GM18907 (cell line): ENCODE results near the gene KCNN3.

Experiments used
- ATAC-seq: cut with Tn5 transposase; IDR thresholded peaks from one replicate; pipeline ENCODE4 v1.9.1; 2021; ENCODE audit warnings: mild to moderate bottlenecking, moderate library complexity; ENCODE audit not compliant: unreplicated experiment

Gene KCNN3

GRCh38 chr1:154797175-154797574 is 72.9 kb downstream of the KCNN3 start:
- ATAC-seq = no peak

GRCh38 chr1:154796303-154796892 is 73.7 kb downstream of the KCNN3 start:
- ATAC-seq = no peak

GRCh38 chr1:154794608-154795007 is 75.5 kb downstream of the KCNN3 start:
- ATAC-seq = no peak

DNA sequence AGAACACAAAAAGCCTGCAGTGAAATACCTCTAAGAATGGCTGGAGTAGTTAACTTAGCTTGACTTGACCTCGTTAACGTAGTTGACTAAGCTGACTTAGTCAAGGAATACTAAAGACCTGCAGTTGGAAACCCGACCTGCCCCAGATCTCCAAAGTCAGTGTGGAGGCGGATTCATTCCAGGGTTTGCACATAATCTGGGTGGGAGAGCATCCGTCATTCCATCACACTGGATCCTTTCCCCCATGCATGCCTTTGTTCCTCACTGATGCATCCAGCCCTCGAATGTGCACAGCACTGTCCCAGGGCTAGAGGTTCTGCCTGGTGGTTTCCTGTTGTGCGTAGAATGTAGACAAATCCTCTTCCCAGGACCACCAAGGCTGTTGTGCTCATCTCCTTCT is 76.4 kb downstream of the KCNN3 start:
- no peak for ATAC-seq

DNA sequence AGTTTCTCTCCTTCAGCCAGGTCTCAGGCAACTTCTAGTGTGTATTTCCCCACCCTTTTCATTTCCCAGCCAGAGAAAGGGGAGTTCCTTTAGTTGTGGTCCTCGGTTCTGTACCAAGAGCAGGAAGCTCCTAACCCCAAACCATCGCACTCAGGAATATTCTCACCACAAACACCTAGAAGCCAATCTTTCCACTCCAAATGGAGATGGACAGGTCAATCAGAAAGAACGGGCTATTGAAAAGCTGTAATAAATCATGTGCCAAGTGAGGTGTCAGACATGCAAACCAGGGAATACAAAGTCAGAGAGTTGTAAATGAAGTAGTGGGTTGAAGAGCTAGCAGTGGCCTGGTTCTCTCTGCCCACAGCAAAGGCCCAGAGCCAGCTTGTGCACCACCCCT is 77.2 kb downstream of the KCNN3 start:
- no peak for ATAC-seq

- ATAC-seq = peak; percentile 69
These were observed 78.6 kb downstream of the KCNN3 start for GRCh38 chr1:154791292-154792166.

GRCh38 chr1:154788886-154789285 is 81.2 kb downstream of the KCNN3 start:
- ATAC-seq = no peak

DNA sequence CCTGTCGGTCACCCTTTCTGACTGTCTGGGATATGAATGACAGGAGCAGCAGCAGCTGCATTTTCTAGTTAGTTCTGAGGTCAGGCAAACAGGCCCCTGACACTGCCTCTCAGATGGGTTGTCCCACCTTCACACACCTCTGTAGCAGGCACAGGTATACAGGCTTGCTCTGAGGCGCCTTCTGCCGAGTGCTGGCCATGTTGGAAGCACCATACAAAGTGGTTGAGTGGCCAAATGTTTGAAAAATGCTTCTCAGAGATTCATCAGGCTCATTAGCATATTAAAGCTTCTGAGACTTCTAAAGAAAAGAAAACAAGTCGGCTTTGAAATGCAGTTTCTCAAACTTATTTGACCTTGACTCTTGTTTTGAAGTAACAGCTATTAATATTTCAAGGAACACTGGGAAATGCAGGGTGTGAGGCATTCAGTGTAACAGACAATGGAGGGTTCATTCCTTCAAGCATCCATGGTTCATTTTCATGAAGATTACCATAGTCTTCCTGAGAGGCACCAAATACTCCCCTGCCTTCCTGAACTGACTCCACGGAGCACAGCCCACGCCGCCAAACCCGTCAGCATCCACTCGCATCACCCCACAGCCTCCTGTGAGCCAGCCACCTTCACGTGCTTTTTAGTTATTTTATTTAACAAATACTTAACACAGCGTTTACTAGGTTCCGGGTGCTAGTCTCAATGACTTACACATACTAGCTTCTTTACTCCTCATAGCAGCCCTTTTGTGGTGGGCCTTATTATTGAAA is 81.8 kb downstream of the KCNN3 start:
- no peak for ATAC-seq

DNA sequence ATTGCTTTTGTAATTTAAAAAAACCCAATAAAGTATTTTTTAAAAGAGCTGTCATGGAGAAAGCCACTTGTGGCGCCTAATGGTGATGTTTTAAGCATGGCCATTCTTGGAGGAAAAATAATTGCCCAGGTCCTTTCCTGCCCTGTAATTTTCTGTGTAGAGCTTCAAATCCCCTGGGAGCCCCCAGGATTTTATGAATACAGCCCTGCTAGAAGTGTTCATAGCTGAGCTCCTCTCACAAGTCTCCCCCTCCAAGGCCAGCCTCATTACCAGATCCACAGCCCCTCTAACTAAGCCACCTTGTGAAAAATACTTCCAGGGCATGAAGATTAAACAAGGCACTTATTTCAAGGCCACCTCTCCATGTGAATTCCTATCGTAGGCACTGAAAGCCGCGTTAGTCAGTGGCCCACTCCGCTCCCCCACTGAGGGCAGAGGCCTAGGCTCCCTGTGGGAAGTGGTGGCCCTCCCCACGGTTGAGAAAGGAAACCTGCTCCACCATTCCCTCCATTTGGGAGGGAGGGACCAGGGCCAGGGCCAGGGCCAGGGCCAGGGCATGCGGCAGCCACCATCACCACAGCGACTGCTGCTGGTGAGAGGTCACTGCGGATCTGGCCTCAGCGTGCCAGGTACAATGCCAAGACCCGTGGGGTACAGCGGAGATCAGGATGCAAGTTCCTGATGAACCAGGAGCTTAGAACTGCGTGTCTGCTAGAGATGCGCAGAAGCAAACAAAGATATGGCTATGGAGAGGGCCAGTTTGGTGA is 83.1 kb downstream of the KCNN3 start:
- no peak for ATAC-seq

- ATAC-seq = peak; percentile 79
These were observed 85.1 kb downstream of the KCNN3 start for GRCh38 chr1:154784924-154785531.

- ATAC-seq = peak; percentile 5
These were observed 85.7 kb downstream of the KCNN3 start for GRCh38 chr1:154784416-154784815.

DNA sequence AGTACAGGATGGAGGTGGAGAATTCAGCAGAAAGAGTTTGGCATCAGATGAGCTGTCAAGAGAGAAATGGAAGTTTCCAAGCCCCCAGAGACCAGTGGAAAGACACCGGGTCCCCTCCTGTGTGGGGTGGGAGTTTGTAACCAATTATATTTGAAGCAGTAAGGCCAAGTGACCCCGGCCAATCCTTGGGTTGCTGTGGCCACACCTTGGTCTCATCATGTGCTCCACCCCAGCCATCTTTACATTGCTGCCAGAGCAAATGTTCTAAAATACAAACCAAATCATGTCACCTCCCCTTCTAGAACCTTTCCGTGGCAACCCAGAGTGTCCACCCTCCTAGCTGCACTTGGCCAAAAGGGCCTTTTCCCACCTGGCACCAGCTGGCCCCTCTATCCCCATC is 86.1 kb downstream of the KCNN3 start:
- ATAC-seq = no peak

DNA sequence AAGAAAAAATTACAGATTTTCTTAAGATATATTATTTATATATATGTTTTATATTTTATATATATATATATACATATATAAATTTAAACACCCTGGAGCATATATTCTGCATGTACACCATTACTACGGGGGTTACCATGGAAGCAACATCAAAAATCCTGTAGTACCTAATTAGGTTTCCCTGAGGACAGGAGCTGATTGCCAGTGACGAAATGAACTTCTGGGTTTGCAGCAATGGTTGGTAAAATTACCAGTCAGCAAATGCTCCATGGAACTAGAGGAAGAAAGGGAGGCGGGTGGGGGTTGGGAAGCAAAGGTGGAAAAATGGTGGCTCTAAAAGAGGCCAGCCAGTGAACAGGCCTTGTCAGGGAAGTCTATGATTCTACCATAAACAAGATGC is 89.5 kb downstream of the KCNN3 start:
- ATAC-seq = no peak

- no peak for ATAC-seq
These were observed 90.4 kb downstream of the KCNN3 start for GRCh38 chr1:154779551-154780189.

DNA sequence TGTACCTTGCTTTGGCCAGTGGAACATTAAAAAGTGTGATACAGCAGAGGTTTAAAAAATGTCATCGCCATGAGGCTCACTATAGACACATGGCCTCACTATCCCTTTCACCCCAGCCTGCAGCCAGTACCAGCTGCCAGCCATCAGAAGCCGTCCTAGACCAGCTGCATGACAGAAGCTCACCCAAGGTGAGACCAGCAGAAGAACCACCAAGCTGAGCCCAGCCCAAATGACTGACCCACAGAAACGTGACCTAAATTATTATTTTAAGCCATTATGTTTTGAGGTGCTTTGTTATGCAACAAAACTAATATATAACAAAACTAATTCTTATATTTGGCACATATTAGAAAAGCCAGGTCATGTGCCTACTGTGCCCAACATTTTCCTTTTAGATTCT is 91.1 kb downstream of the KCNN3 start:
- no peak for ATAC-seq

GRCh38 chr1:154778275-154778674 is 91.8 kb downstream of the KCNN3 start:
- no peak for ATAC-seq

DNA sequence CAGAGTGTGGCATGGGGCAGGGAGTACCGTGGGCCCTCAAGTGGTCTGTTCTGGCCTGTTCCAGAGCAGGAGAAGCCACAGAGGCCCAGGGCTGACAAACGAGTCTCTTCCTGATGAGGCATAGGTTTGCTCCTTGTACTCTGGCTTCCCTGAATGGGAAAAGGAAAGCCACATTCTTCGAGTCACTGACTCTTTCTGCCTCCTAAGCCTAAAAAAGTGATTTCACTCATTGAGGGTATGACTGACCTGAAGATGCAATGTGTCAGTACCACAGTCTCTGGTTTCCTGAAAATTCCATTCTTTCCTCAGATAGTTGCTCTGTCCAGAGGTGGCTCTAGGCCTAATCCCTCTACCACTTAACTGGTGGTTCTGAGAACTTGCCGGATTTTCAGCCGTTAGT is 92.3 kb downstream of the KCNN3 start:
- no peak for ATAC-seq

DNA sequence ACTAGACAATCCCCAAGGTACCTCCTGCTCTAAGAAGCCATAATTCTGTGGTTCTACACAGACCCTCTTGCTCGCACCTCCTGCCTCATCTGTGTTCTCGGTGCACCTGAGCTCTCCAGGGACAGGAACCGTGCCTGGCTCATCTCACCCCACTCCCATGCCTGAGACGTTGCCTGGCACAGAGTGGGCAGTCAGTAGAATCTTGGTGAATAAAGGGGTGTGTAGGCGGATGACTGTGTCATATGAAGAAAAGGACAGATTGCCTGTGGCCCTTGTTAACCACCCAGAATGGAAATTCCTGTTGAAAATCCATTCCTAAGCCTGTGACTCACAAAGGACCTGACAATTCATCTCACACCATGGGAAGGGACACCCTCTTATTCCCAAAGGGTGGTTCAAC is 92.9 kb downstream of the KCNN3 start:
- no peak for ATAC-seq

DNA sequence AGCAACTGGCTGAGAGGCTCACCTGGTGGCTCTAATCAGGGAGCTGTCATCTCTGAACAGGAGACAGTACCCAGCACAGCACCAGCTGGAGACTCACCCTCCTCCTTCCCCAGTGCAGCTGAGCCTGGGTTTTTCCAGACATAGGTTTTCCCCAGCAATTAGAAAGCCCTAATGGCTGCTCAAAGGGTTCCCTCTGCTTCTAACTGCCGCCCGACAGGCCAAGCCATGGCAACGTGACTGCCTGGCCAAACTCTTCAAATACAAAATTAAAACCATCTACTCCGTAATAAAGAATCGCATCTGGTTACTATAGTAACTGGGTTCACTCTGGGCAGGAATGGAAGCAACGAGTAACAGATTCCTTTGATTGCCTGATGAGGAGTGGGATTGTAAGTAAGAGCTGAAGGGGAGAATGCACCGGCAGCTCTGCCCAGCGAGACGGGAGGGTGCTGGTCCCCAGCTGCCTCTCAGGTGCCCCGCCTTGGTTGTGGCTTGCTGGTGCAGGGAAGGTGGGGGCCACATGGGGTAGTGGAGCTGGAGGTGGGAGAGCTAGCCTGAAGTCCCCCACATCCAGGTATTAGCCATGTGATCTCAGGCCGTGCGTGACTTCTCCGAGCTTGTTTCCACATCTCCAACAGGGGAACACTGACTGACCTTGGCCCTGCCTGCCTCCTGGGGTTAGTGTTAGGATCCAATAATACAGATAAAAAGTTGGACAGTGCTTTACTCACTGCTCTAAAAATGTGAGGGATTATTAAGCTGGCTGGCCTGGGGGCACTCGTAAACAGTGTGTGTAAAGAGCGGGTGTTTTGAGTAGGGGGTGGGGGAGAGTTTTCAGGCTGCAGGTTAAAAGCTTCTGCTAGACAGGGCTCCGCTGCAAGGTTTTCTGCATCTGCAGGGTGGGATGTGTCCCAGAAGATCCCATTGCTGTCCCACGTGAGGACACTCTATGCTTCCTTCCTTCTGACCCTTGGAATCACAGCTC is 94.2 kb downstream of the KCNN3 start:
- ATAC-seq = no peak
